A549 treated with dexamethasone at 1 μM for 4 hours (cell line): ENCODE measurements around the gene REEP6. TPM values are rescaled to one million over a fixed set of nuclear protein-coding genes. Genes with fewer than 3 reads are reported as not detected.

Experiments used
- total RNA-seq: library from RNA; stranded (reverse); fragments of 200-300 nt; extraction: Qiagen RNA extraction; gene quantifications from 5 replicates; pipeline ENCODE4 v1.2.3, GENCODE V29; 2022

REEP6 gene
- total RNA-seq: 4.1 to 6.0 TPM (median 5.6 TPM) in 5 replicates

GRCh38 chr19:1491114-1491848 is at the start of gene REEP6:
Gene REEP6 (plus strand): TSS chr19:1491181. CDS start chr19:1491270, 89 bp downstream.

GRCh38 chr19:1449467-1450442 is 41.2 kb upstream of the REEP6 start, which contains the start of gene APC2:
Gene APC2 (plus strand): TSS chr19:1450121. CDS start chr19:1453002, 2,881 bp downstream.

GRCh38 chr19:1478934-1479707 is 11.9 kb upstream of the REEP6 start, which contains the start of gene C19orf25:
Gene C19orf25 (minus strand): TSS chr19:1479215. CDS start chr19:1478903, 312 bp downstream.

GRCh38 chr19:1490311-1491113 is 469 bp upstream of the REEP6 start, which contains the start of gene PCSK4:
Gene PCSK4 (minus strand): TSS chr19:1490350. CDS start chr19:1490346, 4 bp downstream.

GRCh38 chr19:1512671-1513498 is 21.9 kb downstream of the REEP6 start, which contains the start of gene ADAMTSL5:
Gene ADAMTSL5 (minus strand): TSS chr19:1513019. CDS start chr19:1510943, 2,076 bp downstream.

GRCh38 chr19:1523412-1524286 is 32.7 kb downstream of the REEP6 start, which contains the start of gene PLK5:
Gene PLK5 (plus strand): TSS chr19:1524077. CDS start chr19:1526997, 2,920 bp downstream.

Other genes starting within 250 kb of the REEP6 start
- 78.2 to 173 TPM (median 164 TPM) in 5 replicates for gene ATP5F1D, start 249.4 kb upstream of the REEP6 start, total RNA-seq
- gene MIDN, start 242.6 kb upstream of the REEP6 start, total RNA-seq: 46.2 to 71.8 TPM (median 63.4 TPM) in 5 replicates
- 102 to 197 TPM (median 115 TPM) in 5 replicates for gene CIRBP, start 221.8 kb upstream of the REEP6 start, total RNA-seq
- 46.5 to 92.2 TPM (median 76.5 TPM) in 5 replicates for gene FAM174C, start 215.7 kb upstream of the REEP6 start, total RNA-seq
- 0.88 to 2.2 TPM (median 2.1 TPM) in 5 replicates for gene EFNA2, start 205.3 kb upstream of the REEP6 start, total RNA-seq
- 65.2 to 75.4 TPM (median 72.9 TPM) in 5 replicates for gene NDUFS7, start 107.3 kb upstream of the REEP6 start, total RNA-seq
- 25.9 to 45.1 TPM (median 41.6 TPM) in 5 replicates for gene GAMT, start 89.6 kb upstream of the REEP6 start, total RNA-seq
- 79.5 to 119 TPM (median 110 TPM) in 5 replicates for gene DAZAP1, start 83.6 kb upstream of the REEP6 start, total RNA-seq
- gene RPS15, start 52.8 kb upstream of the REEP6 start, total RNA-seq: 1,548 to 1,857 TPM (median 1,670 TPM) in 5 replicates
- gene APC2, start 41.1 kb upstream of the REEP6 start, total RNA-seq: 0.87 to 1.9 TPM (median 1.6 TPM) in 5 replicates
- gene C19orf25, start 12.0 kb upstream of the REEP6 start, total RNA-seq: 8.7 to 17.7 TPM (median 16.1 TPM) in 5 replicates
- gene PCSK4, start 831 bp upstream of the REEP6 start, total RNA-seq: 0.38 to 1.2 TPM (median 0.78 TPM) in 5 replicates
- gene ADAMTSL5, start 21.8 kb downstream of the REEP6 start, total RNA-seq: 2.4 to 4.9 TPM (median 3.0 TPM) in 5 replicates
- not detected in 5 replicates for gene PLK5, start 32.9 kb downstream of the REEP6 start, total RNA-seq
- 6.6 to 13.6 TPM (median 9.9 TPM) in 5 replicates for gene MEX3D, start 77.1 kb downstream of the REEP6 start, total RNA-seq
- 28.2 to 52.9 TPM (median 48.4 TPM) in 5 replicates for gene MBD3, start 101.7 kb downstream of the REEP6 start, total RNA-seq
- 110 to 133 TPM (median 114 TPM) in 5 replicates for gene UQCR11, start 114.3 kb downstream of the REEP6 start, total RNA-seq
- 49.9 to 74.5 TPM (median 66.2 TPM) in 5 replicates for gene TCF3, start 161.4 kb downstream of the REEP6 start, total RNA-seq